Measurements from ENCODE around the gene FGGY. TPM values are rescaled to one million over a fixed set of nuclear protein-coding genes. Genes with fewer than 3 reads are reported as not detected.
"Not testable (repeated sequence)": the region's sequence is repeated elsewhere in the genome, so short reads cannot be mapped to it uniquely, and the experiment has no call there.

Gene FGGY, protein sequence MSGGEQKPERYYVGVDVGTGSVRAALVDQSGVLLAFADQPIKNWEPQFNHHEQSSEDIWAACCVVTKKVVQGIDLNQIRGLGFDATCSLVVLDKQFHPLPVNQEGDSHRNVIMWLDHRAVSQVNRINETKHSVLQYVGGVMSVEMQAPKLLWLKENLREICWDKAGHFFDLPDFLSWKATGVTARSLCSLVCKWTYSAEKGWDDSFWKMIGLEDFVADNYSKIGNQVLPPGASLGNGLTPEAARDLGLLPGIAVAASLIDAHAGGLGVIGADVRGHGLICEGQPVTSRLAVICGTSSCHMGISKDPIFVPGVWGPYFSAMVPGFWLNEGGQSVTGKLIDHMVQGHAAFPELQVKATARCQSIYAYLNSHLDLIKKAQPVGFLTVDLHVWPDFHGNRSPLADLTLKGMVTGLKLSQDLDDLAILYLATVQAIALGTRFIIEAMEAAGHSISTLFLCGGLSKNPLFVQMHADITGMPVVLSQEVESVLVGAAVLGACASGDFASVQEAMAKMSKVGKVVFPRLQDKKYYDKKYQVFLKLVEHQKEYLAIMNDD
- 5.8 and 9.7 TPM in 2 replicates for total RNA-seq (2014; rRNA removed; shearing (Covaris generic))
- polyA plus RNA-seq (2015; cell fraction: cytosol; rRNA removed) = 9.2 and 18.9 TPM in 2 replicates
- 7.3 and 10.8 TPM in 2 replicates for polyA plus RNA-seq (2015; cell fraction: nucleus; rRNA removed)

- DNase-seq (ENCODE audit: low read depth) = peak; percentile 99
These were observed at the start of gene FGGY for GRCh38 chr1:59296358-59297256. TSS of gene FGGY (plus strand) at chr1:59297094. CDS start at chr1:59321550, 24,456 bp downstream.

DNA sequence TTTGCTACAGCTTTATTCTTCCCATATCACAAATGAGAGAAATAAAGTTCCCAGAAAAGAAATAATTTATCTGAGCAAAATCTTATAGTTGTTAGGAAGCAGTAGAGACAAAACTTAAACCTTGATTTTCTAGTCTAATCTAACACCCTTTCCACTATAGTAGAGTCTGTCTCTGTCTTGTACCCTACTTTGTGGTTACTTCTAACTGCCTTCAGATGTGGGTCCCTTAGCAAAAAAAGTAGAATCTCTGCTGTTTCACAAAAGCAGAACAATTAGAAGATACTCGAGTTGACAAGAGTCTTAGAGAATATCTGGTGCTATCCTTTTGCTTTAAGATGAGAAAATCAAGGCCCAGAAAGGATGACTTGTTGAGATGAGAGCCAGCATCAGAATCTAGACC is 48.1 kb upstream of the FGGY start:
- DNase-seq (ENCODE audit: low read depth) = no peak

DNA sequence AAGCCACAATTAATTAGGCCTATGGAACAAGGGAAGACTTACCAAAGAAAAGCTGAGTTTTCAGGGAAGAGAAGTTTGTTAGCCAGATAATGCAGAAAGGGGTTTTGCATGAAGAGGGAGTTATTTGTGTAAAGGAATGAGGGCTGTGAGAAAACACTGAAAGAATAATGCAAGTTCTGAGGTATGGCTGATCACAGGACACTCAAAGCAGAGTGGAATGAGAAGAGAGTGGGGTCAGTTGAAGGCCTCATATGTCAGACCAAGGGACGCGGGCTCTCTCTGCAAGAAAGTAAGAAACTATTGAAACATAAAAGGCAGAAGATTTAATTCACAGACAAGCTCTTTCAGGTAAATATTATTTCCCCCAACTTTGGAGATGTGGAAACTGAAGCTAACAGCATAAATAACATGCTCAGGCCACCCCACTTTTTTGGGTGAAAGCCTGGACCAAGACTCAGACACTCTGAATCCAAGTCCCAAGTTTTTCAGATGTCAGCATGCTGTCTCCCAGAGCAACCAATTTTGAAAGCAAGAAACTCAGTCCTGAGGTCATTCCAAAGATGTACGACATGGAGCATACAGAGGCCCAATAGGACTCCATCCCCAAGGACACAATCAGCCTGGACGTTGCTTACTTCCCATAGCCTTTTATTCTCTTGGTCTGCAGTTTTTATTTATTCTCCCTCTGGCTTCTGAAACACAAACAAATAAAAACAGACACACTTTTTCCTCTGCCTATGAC is 47.3 kb upstream of the FGGY start:
- DNase-seq (ENCODE audit: low read depth) = no peak

- DNase-seq (ENCODE audit: low read depth) = not testable (repeated sequence)
These were observed 45.8 kb upstream of the FGGY start for GRCh38 chr1:59251061-59251460.

DNA sequence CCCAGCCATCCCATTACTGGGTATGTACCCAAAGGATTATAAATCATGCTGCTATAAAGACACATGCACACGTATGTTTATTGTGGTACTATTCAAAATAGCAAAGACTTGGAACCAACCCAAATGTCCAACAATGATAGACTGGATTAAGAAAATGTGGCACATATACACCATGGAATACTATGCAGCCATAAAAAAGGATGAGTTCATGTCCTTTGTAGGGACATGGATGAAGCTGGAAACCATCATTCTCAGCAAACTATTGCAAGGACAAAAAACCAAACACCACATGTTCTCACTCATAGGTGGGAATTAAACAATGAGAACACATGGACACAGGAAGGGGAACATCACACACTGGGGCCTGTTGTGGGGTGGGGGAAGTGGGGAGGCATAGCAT is 40.5 kb upstream of the FGGY start:
- not testable (repeated sequence) for DNase-seq (ENCODE audit: low read depth)

- no peak for DNase-seq (ENCODE audit: low read depth)
These were observed 38.4 kb upstream of the FGGY start for GRCh38 chr1:59258412-59259032.

GRCh38 chr1:59261537-59261936 is 35.4 kb upstream of the FGGY start:
- no peak for DNase-seq (ENCODE audit: low read depth)

GRCh38 chr1:59262631-59263030 is 34.3 kb upstream of the FGGY start:
- no peak for DNase-seq (ENCODE audit: low read depth)

- no peak for DNase-seq (ENCODE audit: low read depth)
These were observed 33.8 kb upstream of the FGGY start for GRCh38 chr1:59263111-59263510.

GRCh38 chr1:59265622-59266021 is 31.3 kb upstream of the FGGY start:
- no peak for DNase-seq (ENCODE audit: low read depth)

DNA sequence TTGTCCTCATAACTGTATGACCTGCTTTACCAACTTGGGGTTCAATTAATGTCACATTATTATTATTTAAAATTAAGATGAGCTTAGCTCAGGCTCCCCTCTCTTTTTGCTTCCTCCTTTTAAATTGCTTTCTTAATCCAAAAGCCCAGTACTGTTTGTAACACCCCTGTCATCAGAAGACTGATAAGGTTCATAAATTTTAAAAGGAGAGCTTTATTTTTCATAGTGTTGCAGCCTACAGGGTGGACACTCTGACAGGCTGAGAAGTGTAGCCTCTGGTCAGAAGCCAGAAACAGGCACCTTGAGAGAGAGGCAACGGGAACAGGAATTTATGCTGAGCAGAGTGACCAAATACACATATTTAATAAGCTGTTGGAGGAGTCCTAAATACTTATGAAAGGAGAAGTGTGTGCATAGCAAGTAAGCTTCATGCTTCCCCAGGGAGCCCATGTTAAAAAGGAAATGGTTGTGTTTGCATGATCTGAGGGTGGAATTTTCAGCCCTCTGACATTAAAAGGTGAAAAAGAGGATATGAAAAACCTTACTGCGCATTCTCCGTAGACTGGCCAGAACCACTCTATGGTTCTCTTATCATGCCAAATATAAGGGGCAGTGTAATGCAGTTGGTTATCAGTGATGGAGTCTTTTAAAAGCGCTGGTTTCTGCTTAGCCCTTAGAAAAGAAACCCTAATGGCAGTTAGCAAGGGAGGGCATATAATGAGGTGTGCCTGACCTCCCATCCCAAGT is 30.5 kb upstream of the FGGY start:
- DNase-seq (ENCODE audit: low read depth) = no peak

- no peak for DNase-seq (ENCODE audit: low read depth)
These were observed 30.0 kb upstream of the FGGY start for GRCh38 chr1:59266927-59267293.

DNA sequence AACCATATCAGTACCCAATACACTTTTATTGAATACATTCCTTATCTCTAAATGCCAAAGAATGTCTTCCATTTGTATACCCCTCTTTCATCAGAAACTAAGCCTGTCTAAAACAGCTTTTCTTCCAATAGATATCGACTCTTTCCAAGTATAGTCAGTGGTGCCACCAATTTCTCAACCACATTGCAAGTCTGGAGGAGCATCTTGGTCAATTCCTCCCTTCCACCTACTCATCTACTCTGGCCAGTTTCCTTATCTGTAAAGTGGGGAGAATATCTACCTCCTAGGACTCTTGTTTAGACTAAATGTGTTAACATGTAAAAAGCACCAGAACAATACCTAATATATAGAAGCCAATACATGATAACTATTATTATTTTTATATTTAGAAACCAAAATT is 28.5 kb upstream of the FGGY start:
- DNase-seq (ENCODE audit: low read depth) = no peak

- no peak for DNase-seq (ENCODE audit: low read depth)
These were observed 25.2 kb upstream of the FGGY start for GRCh38 chr1:59271561-59272260.

DNA sequence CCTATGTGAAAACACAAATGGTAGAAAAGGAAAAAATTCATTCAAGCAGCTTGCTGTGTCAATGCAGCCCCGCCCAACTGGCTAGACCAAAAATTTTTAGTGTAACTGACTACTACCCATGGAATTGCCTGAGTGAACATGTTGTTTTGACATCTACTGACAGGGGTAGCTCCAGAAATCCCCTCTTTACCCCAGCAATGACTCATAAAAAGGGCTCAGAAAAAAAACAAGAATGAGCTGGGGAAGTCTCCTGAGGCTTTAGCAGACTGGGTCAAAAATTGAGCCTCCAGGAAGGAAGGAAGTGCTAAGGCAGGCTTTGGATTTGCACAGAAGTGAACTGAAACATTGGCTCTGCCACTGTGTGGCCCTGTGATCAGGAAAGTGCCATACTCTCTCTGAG is 24.4 kb upstream of the FGGY start:
- DNase-seq (ENCODE audit: low read depth) = peak; percentile 65

GRCh38 chr1:59276439-59276851 is 20.4 kb upstream of the FGGY start:
- no peak for DNase-seq (ENCODE audit: low read depth)

- no peak for DNase-seq (ENCODE audit: low read depth)
These were observed 18.0 kb upstream of the FGGY start for GRCh38 chr1:59278780-59279354.

DNA sequence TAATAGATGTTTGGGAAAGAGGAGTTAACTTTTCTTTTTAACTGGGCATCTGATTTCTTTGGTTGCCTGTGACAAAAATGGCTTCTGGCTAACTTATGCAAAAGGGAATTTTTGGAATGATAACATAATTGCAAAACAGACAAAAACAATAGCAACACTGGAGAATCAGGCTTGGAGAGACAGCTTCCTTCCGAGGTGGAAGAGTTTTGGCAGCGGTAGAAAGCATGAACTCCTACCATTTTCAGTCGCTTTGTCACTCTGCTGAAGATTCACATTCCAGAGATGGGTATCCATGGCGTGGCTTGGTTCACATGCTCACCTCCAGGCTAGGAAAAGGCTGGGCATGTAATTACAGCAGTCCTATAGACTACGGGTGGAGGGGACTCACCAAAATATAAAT is 17.2 kb upstream of the FGGY start:
- no peak for DNase-seq (ENCODE audit: low read depth)

GRCh38 chr1:59282951-59283350 is 13.9 kb upstream of the FGGY start:
- DNase-seq (ENCODE audit: low read depth) = no peak
